ENCODE data around the gene KDM5B.
"Not testable (repeated sequence)": the region's sequence is repeated elsewhere in the genome, so short reads cannot be mapped to it uniquely, and the experiment has no call there.

KDM5B gene

DNA sequence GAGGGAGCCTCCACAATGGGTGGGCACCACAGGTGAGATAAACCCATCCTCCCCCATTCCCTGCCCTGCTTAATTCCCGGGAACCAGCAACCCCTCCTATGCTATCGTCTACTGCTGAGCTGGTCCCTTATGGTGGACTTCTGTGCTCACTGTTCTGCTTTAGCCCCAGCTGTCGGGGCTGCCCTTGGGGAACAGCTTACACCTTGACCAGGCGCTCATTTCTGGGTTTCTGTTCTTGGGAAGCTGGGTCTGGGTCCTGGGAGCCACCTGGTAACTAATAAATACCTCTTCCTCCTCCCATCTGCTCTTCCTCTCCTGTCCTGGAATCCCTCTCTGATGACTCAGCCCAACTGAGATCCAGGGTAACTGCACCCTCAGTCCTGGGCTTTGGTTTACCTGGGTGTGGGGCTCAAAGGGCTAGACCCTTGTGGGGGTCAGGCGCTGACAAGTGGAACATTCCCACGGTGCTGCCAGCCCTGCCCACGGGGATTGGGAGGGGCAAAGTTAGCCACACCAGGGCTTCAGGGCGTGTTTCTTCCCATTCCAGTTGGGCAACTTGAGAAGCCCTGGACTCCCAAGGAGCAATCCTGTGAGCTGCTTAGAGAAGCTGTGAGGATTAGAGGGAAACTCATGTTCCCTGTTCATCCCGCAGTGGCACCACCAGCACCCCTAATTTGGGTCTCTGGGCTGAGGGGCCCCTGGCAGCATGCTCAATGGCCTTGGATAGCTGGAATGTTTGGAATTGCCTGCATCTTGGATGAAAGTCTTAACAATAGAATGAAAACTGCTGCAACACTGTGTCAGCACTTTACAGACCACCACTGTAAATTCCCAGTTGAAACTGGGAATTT lies 4.2 kb upstream of the KDM5B start:
- DNase-seq: no peak

DNA sequence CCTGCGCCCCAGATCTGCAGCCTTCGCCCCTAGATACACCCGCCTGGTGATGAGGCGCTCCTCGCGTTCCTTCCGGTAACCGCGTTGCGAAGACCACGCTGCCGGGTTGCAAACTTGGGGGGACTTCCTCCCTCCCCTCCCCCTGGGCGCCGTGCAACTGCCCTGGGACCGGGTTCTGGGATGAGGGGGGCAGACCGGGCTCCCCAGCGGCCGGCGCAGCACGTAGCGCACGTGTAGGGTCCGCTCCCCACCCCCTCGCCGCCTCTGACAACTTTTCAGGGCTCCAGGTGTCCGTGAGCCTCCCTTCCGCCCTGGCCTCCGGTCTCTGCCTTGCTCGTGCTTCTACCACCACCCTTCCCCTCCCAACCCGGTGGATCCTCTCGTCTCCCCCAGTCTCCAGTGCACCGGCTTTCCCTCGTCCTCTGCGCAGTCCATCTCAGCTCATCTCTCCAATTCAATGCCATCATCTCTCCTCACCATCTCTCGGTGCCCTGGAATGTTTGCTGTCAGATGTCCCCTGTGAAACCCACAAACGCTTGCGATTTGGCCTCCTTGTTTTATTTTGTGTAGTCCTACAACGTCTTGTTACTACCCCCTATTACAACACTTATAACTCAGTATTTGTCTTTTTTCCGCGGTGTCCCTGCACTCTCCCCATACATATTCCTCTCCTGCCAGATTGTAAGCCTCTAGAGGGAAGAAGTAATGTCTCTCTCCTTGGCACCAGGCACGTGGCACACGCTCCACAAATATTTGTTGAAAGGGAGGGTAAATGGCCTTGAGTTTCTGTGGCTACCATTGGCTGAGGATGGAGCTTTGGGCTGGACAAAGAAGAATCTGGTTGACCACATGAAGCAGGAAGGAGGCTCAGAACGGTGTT lies 3.3 kb upstream of the KDM5B start:
- DNase-seq: no peak

DNA sequence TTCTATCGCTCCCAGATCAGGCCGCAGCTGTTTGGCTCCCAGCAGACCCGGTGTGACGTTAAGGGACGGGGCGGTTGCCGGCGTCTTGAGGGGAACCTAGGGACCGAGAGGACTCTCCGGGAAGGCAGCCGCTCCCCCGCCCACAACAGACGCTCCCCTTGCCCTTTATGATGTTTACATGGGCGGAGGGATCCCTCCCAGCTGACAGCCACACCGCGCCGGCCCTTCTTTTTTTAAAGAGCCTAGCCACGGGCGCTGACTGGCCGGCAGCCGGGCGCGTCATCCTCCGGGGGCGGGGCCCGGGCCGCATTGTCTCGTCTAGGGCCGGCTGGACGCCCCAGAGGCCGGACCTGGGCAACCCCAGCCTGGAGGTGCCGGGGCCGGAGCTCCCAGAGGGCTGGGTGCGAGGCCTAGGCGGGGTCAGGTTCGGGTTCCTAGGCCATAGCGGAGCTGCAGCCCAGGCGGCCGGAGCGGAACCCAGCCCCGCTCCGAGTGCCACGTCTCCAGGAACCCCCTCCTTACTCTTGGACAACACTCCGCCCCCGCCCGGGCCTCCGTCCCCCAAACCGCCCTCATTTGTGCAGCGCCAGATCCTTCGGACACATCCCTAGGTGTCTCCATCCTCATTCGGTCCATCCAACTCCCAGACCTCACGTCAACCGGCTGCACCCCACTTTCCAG lies 2.5 kb upstream of the KDM5B start, which contains the start of gene PCAT6:
Gene PCAT6 (plus strand): TSS at position 340 of the 681 bp plus-strand sequence.
- DNase-seq: peak; percentile 90

DNA sequence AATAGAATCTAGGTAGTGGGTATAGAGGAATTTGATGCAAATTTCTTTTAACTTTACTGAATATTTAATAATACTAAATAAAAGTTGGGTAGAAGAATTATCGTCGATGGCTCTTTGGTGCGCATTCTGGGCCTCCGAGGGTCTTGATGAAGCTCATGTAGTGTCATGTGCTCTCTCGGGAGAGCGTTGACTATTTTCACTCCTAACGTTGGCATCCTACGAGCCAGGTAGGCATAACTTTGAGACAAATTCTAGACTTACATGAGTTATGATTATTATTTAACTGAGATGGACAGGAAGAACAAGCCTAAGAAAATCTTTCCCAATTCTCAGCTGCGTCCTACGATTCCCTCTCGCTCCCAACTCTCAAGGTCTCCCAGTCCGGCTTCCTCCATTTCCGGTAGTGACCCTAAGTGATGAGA lies 2.0 kb upstream of the KDM5B start:
- no peak for DNase-seq

DNA sequence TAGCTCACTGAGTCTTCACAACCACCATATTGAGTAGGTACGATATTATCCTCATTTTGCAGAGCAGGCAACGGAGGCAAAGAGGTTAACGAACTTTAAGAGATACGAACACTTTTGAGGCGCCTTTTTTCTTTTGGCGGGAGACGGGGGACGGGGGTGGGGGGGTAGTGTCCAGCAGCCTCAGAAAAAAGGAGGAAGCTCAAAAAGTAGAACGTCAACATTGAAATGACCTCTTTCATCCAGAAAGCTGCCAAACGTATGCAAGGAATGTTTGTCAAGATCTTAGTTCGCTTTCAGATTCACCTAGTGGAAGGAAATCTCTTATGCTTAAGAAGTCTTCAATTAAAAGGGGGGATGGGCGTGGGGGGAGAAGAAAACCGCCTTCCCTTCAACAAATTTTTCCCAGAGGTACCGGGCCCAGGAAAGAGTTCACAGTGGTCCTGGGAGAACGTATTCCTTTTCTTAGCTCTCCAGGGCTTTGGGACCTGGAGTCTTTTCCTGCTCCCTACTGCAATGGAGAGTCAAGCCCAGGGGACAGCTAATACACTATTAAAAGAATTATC lies 1.5 kb upstream of the KDM5B start:
- DNase-seq: no peak

DNA sequence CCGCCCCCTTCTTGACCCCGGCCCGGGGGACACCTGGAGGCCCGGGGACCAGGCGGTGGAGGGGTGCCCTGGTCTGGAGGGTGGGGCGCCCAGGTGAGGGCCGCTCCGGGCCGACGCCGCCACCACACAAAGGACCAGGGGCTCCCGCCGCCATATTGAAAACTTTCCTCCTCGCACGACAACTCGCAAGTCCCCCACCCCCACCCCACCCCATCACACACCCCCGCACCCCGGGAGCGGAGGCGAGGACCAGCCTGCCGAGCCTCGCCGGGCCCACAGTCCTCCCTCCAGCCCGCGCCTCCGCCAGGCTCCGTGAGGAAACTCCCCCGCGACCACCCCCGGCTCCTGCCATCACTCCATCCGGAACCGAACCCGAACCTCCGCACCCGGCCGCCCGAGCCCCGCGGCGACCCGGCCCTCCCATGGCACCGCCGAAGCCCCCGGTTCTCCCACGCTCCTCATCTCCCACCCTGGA lies 733 bp downstream of the KDM5B start:
- peak; percentile 52 for DNase-seq

DNA sequence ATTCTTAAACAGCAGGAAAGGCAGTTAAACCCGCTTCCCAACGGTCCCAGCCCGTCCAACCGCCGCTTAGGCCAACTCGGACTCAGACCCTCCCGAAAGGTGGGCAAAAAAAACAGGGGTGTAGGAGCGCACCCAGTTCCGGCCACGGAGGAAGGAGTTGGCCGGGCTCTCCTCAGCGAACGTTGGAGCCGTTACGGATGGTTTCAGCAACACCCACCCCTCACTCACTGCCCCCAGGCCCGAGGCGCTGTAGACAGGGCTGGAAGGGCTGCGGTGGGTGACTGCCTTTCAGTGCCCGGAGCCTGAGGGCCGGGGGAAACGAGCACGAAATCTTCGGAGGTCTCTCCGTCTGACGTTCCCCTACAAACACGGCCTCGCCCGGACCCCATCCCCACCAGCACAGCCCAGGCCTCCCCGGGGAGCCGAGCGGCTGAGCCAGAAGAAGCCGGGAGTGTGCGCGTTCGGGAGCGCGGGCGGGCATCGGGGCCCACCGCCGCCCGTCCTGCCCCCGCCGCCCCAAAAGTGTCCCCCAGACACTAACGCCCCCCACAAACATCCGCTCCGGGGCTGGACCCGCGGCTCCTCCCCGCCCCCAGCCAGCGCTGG lies 1.3 kb downstream of the KDM5B start:
- DNase-seq: peak; percentile 65

DNA sequence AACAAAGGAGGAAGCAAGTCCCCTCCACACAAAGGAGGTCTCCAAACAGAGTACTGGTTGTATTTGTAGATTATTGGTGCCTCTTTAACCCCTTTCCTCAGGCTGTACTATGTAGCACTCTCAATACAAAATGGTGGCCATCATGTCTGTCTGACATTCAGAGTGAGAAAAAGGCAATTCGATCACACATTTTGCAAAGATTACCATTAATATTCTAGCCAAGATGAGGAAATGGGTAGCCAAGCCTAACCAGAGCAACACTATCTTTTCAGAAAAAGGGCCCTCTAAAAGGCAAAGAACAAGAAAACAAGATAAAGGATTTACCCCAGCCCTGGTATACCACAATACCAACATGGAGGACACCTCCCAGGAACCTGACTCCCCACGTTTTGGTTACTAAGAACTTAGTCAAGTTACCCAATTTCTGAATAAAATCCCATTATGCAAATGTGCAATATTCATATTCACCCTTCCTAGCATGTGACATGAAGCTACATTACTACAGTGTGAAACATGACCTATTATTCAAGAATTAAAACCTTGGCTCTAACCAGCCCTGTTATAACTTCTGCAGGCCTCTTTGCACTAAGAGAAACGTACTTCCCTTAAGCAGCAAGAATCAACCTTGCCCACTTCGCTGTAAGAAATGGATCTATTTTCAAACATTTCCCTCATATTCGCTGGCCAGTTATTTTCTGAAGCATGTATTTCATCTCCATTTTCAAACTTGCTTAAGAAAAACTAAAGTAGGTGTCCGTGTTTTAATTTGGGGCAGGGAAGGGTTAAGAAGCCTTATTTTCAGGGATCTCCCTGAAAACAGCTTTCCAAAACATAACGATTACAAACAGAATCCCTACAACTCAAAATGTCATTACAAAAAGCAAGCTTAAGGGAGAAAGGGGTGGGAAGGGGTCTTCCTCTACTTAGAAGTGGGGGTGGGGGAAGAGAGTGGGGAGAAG lies 2.1 kb downstream of the KDM5B start:
- peak; percentile 71 for DNase-seq

DNA sequence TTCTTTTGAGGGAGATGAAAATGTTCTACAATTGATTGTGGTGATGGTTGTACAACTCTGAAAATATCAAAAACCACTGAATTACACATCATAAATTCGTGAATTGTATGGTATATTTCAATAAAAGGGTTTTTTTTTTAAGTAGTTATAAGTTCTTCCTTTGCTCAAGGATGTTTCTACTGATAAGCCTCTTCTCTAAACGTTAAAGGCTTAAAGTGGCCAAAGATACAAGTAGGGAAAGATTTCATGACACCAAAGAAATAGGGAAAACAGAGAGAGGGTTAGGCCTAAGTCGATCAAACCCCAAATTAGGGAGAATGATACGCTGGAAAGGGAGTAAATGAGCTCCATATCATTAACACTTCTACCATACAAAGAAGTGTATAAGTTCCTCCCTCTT lies 4.1 kb downstream of the KDM5B start:
- peak; percentile 49 for DNase-seq

DNA sequence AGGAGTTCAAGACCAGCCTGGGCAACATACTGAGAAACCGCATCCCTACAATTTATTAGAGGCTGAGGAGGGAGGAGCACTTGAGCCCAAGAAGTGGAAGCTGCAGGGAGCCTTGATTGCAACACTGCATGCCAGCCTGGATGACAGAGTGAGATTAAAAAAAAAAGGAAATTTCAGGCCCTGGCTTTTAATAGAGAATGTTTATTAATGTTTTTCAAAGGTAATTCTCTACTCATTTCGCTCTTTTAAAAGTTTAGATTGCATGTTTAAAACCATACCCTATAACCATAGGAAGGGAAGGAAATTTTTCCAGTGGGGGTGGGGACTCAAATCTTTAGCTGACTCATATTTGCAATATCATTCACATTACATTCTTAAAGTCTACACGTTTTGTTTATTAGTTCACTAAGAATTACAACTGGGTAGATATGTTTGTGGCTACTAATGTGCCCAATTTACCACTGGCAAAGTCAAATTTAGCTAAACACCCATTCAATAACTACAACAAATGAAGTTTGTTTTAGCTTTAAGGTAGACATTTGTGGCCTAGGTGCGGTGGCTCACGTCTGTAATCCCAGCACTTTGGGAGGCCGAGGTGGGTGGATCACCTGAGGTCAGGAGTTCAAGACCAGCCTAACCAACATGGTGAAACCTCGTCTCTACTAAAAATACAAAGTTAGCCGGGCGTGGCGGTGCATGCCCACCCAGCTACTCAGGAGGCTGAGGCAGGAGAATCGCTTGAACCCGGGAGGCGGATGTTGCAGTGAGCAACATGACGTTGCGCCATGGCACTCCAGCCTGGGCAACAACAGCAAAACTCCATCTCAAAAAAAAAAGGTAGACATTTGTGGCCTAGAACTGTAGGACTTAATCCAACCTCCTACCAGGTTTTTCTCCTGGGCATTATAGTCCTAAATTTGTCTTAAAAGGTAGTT lies 5.0 kb downstream of the KDM5B start:
- DNase-seq: peak; percentile 28

DNA sequence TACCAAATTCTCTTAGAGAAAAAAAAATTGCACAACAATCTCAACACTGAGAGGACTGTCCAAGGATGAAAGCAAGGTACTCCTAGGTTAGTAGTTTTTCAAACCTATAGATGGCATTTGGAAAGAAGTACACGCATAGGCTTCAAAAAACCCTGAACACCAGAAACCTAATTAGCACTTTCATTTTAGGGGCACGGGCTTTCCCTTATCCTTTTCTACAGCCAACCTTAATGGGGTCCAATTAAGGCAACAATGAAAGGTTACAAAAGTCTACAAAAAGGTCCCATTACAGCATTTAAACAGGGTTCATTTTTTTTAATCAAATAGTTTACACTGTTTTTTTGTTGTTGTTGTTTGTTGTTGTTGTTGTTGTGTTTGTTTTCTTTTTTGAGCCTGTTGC lies 6.2 kb downstream of the KDM5B start:
- no peak for DNase-seq

DNA sequence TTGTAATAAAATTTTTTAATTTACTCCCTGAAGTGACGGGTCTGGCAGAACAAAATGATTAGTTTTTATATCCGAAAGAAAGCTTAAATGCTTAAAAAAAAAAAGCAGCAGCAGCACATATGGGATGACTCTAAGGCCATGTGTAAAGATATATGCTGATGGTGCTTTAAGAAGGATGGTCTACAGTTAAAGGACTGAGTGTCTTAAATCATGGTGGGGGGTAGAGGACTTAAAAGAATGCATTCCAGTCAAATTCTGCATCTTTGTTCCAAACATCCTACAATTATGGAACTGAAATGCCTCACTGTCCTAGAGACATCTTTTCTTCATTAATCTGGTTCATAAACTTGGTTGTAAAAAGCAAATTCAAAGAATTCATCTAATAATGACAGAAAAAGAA lies 7.0 kb downstream of the KDM5B start:
- no peak for DNase-seq

DNA sequence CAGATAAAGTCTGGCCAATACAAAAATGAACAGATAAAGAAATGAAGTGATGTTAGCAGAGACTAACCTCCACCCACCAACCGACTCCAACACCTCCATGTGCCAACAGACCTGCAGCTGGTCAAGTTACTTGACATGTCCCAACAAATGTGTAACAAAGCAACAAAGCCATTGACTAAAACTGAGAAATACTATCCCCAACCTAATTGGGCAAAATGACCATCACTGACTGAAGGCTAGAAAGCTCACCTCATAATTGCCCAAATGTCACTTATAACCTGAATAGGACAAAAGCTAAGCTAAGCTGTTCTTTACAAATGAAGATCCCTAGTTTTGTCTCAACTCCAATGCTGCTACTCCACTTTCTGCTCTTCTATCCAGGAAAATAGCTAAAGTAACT lies 7.5 kb downstream of the KDM5B start:
- no peak for DNase-seq

DNA sequence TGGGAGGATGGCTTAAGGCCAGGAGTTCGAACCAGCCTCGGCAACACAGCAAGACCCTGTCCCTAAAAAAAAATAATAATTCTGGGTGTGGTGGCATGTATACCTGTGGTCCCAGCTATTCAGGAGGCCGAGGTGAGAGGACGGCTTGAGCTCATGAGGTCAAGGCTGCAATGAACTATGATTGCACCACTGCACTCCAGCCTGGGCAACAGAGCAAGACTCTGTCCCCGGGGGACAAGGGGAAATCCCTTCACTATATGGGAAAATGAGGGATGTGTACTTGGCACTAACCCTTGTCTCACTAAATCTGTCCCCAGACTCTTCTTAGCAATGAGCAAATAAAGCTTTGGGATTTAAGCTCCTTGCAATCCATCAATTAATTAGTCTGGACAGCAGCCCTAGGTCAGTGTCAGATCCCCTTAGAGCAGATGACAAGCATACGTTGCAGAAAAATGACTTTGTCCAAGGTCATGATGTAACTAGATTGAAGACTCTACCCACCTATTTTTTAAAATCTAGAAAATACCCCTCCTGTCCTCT lies 9.4 kb downstream of the KDM5B start:
- DNase-seq: no peak

DNA sequence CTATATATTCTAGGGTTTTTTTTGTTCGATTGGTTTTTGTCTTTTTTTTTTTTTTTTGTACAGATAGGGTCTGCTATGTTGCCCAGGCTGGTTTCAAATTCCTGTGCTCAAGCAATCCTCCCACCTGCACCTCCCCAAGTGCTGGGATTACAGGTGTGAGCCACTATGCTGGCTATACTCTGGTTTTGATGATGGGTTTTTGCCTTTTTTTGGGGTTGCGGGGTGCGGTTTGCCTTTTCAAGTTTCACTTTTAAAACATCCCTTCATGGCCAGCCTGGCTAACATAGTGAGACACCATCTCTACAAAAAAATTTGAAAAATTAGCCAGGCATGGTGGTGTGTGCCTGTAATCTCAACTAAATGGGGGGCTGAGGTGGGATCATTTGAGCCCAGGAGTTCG lies 10.0 kb downstream of the KDM5B start:
- DNase-seq: no peak

DNA sequence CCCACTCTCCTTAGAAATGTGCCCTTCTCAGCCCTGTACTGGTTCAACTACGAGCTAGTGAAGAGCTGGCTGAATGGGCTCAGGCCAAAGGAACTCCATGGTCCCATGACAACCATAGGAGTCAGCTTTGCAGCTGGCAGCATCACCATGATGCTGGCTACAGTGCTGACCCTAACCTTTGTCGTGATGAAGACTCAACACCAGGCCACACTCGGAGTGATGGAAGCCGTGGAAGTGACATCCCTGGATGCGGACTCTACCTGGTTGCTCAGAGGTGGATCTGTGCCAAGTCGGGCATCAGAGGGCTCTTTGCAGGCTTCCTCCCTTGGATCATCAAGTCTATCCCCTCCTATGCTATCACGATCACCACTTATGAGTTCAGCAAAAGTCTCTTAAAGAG lies 11.6 kb downstream of the KDM5B start:
- no peak for DNase-seq

DNA sequence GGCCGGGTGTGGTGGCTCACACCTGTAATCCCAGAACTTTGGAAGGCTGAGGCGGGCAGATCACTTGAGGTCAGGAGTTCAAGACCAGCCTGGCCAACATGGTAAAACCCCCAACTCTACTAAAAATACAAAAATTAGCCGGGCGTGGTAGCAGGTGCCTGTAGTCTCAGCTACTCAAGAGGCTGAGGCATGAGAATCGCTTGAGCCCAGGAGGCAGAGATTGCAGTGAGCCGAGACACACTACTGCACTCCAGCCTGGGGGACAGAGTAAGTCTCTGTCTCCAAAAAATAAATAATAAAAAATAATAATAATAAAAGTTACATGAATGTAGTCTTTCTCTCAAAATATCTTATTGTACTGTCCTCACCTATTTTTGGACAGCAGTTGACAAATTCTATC lies 13.3 kb downstream of the KDM5B start:
- not testable (repeated sequence) for DNase-seq

DNA sequence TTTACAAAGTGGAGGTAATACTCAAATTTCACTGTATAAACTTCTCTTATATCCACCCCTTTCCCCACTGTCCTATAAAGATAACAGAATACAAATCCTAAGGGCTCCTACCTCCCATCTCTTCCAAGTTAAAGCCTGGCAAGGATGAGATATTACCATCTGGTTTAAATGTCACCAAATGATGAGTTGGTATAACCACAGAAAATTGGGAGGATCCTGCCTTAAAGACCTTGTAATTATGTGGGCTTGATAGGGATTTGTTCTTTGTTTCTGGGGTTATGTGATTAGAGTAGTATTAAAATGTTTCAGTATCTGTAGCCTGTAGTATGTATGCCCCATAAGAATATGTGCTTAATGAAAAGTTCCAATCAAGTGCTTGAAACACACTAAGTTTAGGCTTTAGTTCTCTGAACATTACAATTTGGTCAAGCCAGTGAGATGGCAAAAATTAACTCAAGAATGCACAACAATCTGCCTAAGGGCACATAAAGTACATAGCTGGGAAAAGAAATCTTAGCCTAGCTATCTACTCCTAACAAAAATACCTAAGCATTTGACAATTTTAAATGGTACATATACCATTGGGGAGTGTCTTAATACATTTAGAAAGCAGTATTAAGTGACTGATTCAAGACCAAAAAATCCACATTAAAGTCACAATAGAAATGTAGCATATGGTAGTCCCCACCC lies 14.0 kb downstream of the KDM5B start:
- peak; percentile 62 for DNase-seq
